HTR-8/SVneo (cell line): ENCODE measurements around the gene PITPNB.

ENCODE experiments used
- DNase-seq: peaks from one replicate; pipeline ENCODE4 v3.0.0; 2011; ENCODE audit warnings: low spot score, mixed read lengths; ENCODE audit not compliant: insufficient read length
- FAIRE-seq: peaks from 2 replicates; lab custom pipeline; 2011; peaks lifted over from hg19 to GRCh38; lab: Jason Lieb, UNC

Gene PITPNB

GRCh38 chr22:27925331-27925730, 6.3 kb upstream of the PITPNB start:
- FAIRE-seq, result no peak
- no peak for DNase-seq

- DNase-seq, result peak; percentile 24
- no peak for FAIRE-seq
These were observed 1.1 kb upstream of the PITPNB start for GRCh38 chr22:27919942-27920755.

GRCh38 chr22:27918341-27919221, 475 bp downstream of the PITPNB start:
- FAIRE-seq (no peak), DNase-seq (peak; percentile 23)

GRCh38 chr22:27915986-27916385, 3.1 kb downstream of the PITPNB start:
- FAIRE-seq (no peak), DNase-seq (no peak)

- FAIRE-seq (no peak), DNase-seq (no peak)
These were observed 5.8 kb downstream of the PITPNB start for GRCh38 chr22:27913162-27913741.

- DNase-seq, result no peak
- FAIRE-seq, result no peak
These were observed 7.0 kb downstream of the PITPNB start for GRCh38 chr22:27912101-27912500.

- no peak for FAIRE-seq
- no peak for DNase-seq
These were observed 7.7 kb downstream of the PITPNB start for GRCh38 chr22:27911330-27911729.

- FAIRE-seq (no peak), DNase-seq (no peak)
These were observed 12.8 kb downstream of the PITPNB start for GRCh38 chr22:27906241-27906640.

- no peak for FAIRE-seq
- no peak for DNase-seq
These were observed 13.4 kb downstream of the PITPNB start for GRCh38 chr22:27905653-27906052.

GRCh38 chr22:27903805-27904473, 15.1 kb downstream of the PITPNB start:
- DNase-seq (no peak), FAIRE-seq (no peak)

- DNase-seq (no peak), FAIRE-seq (no peak)
These were observed 18.9 kb downstream of the PITPNB start for GRCh38 chr22:27900153-27900552.

- FAIRE-seq (no peak), DNase-seq (no peak)
These were observed 22.8 kb downstream of the PITPNB start for GRCh38 chr22:27896245-27896644.

- DNase-seq (no peak), FAIRE-seq (no peak)
These were observed 23.5 kb downstream of the PITPNB start for GRCh38 chr22:27895600-27895999.

- FAIRE-seq, result no peak
- DNase-seq, result no peak
These were observed 26.2 kb downstream of the PITPNB start for GRCh38 chr22:27892811-27893210.

- DNase-seq (no peak), FAIRE-seq (no peak)
These were observed 27.0 kb downstream of the PITPNB start for GRCh38 chr22:27892064-27892463.

- no peak for FAIRE-seq
These were observed 30.7 kb downstream of the PITPNB start for GRCh38 chr22:27888310-27888709.

GRCh38 chr22:27886843-27887151, 32.3 kb downstream of the PITPNB start:
- DNase-seq (no peak), FAIRE-seq (no peak)

More at GRCh38 chr22:27888310-27888709, 30.7 kb downstream of the PITPNB start:
- no peak for DNase-seq

- DNase-seq (peak; percentile 57), FAIRE-seq (no peak)
These were observed 32.8 kb downstream of the PITPNB start for GRCh38 chr22:27885977-27886842.

GRCh38 chr22:27883656-27884350, 35.3 kb downstream of the PITPNB start:
- DNase-seq, result no peak
- no peak for FAIRE-seq
